AG09309 (cell line): Measurements from ENCODE around the gene MAP1S.
A peak's percentile ranks its signal among the peaks of the same experiment; 100 is the strongest.

Experiments used
- DNase-seq: peaks from one replicate; pipeline ENCODE4 v3.0.0-alpha.2; 2010; ENCODE audit warnings: low read depth
- H3K4me3 ChIP-seq: 2 replicates; pipeline ENCODE4 v1.5.1; 2011; ENCODE audit warnings: mild to moderate bottlenecking, low read depth, low read length, moderate library complexity; ENCODE audit not compliant: control insufficient read depth
- TF ChIP-seq, protein P1 (sequence below): IDR thresholded peaks from 2 replicates; pipeline ENCODE4 v1.5.1; 2011; ENCODE audit warnings: mild to moderate bottlenecking, low read depth, low read length, inconsistent platforms; ENCODE audit not compliant: insufficient read depth, control insufficient read depth; ENCODE audit errors: missing control alignments

The MAP1S gene

DNA sequence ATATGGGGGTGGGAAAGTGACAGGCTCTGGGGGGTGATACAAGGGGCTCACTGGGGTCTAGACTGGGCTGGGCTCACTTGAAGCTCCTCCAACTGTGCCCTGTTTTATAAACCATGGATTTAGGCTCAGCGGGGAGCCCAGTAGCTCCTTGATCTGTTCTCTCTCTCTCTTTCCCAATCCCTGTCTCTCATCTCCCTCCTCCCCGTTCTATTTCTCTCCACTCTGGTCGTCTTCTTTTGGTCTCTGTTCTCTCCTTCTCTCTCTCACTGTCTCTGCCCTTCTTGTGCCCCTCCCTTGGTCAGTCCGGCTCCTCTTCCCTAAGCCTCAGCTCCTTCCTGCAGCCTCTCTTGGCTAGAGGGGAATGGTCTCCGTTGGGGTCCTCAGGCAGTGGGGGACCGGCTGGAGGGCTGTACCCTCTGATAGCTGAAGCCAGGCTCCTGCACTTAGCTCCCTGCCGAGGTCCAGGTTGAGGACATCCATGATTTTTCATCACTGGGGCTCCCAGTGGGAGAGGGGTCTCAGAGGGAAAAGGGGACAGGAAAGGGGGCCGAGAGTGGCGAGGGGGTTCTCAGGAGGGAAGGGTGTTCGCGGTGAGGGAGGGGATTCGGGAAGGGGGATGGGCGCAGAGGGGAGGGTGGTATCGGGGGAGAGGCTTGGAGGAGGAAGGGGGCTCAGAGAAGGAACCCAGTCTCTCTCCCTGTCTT is 39.6 kb upstream of the MAP1S start:
- DNase-seq: no peak
- TF ChIP-seq, protein P1, sequence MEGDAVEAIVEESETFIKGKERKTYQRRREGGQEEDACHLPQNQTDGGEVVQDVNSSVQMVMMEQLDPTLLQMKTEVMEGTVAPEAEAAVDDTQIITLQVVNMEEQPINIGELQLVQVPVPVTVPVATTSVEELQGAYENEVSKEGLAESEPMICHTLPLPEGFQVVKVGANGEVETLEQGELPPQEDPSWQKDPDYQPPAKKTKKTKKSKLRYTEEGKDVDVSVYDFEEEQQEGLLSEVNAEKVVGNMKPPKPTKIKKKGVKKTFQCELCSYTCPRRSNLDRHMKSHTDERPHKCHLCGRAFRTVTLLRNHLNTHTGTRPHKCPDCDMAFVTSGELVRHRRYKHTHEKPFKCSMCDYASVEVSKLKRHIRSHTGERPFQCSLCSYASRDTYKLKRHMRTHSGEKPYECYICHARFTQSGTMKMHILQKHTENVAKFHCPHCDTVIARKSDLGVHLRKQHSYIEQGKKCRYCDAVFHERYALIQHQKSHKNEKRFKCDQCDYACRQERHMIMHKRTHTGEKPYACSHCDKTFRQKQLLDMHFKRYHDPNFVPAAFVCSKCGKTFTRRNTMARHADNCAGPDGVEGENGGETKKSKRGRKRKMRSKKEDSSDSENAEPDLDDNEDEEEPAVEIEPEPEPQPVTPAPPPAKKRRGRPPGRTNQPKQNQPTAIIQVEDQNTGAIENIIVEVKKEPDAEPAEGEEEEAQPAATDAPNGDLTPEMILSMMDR: no peak
- peak overlapping the region; percentile 31 for H3K4me3 ChIP-seq

DNA sequence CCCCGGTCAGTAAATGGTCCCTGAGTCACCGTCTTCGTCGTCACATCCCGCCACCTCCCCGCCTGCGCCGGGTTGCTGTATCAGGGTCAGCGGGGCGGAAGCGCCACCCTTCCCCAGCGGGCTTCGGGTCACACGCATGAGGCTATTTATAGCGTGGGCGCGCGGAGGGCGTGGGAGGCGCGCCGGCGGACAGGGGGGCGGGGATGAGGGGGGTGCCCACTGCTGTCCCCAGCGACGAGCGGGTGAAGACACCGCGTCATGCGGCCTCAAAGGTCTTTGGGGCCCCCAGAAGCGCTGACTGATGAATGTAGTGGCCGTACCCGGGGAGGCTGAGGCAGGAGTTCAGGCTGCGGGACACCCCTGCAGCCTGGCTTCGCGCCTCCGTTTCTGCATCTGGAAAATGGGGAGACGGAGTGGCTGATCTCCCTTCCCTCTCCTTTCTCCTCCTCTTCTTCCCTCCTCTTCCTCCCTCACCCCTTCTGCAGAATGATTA is 39.0 kb upstream of the MAP1S start:
- H3K4me3 ChIP-seq: peak overlapping the region; percentile 31
- TF ChIP-seq, protein P1: no peak
- DNase-seq: peak; percentile 28

DNA sequence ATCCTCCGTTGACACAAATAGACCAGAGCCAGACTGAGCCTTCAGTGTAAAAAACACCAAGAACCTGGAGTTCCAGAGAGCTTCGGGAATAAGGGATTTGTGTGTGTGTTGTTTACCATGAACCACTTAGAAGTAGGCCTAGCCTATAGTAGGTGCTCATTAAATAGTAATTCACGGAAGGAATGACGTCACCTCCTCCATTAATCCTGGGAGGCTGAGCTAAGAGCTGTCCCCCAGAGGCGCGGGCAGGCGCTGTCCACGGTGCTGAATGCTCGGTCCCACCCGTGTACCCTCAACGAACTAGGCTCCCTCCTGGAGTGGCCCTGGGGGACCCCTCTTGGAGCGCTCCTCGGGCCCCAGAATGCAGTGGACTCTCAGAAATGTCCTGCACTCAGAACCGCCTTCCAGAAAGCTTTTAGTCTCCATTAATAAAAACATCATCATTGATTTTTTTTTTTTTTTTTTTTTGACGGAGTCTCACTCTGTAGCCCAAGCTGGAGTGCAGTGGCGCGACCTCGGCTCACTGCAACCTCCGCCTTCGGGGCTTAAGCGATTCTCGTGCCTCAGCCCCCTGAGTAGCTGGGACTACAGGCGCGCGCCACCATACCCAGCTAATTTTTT is 37.7 kb upstream of the MAP1S start:
- H3K4me3 ChIP-seq: no peak overlapping the region
- TF ChIP-seq, protein P1: no peak
- peak; percentile 10 for DNase-seq

DNA sequence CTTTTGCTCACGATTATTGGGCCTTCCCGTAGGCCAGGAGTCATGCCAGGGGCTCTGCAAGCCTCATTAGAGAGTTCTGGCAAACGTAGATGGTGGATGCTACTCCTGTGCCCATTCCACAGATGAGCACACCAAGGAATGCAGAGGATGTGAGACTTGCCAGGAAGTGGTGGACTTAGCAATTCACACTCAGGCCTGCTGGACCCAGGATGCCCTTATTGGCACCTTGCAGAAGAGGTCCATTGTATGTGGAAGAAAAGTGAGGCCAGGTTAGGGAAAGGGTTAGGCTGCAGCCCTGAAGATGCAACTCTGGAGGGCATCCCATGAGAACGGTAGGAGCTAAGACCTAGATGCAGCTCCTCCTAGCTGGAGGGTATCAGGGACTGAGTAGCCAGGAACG is 37.0 kb upstream of the MAP1S start:
- DNase-seq: no peak
- no peak overlapping the region for H3K4me3 ChIP-seq
- TF ChIP-seq, protein P1: no peak

DNA sequence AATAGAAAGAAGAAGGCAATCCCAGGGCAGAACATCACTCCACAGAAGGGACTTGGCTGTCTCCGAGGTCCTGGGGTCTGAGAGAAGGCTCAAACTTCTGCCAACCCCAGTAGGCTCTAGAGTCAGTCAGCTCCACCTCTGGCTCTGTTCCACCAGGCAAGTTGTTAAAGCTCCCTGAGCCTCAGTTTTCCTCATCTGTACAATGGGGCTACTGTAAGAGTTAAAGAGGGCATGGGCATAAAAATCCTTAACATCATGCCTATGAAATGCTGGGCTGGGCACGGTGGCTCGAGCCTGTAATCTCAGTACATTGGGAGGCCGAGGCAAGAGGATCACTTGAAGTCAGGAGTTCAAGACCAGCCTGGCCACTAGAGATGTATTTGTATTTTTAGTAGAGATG is 36.2 kb upstream of the MAP1S start:
- TF ChIP-seq, protein P1: no peak
- no peak overlapping the region for H3K4me3 ChIP-seq
- DNase-seq: no peak

DNA sequence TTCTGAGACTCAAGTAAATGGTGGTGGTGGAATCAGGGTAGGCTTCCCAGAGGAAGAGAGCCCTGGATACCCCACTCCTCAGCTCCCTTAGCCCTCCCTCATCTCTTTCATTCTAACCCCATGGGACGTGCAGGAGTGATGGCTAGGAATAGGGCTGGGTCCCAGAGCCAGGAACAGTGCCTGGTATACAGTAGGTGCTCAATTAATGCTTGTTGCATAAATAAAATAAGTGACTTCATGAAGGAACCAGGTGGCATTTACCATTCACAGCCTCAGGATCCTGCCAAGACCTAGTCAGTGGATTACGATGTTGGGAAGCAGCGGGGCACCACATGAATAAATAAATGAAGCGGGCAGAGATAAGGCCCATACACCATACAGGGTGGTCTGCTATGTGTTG is 35.0 kb upstream of the MAP1S start:
- TF ChIP-seq, protein P1: no peak
- H3K4me3 ChIP-seq: no peak overlapping the region
- DNase-seq: no peak
